Neural progenitor cell (in vitro differentiated cells): Measurements from ENCODE around the gene EZH2.

Source experiments
- EZH2 ChIP-seq: fragments of 200-600 bp; sonication (generic); IDR thresholded peaks from 2 replicates; pipeline ENCODE4 v1.6.1; 2017; ENCODE audit warnings: antibody characterized with exemption, mild to moderate bottlenecking, moderate library complexity
- EZH2phosphoT487 ChIP-seq: fragments of 200-600 bp; sonication (generic); IDR thresholded peaks from 2 replicates; pipeline ENCODE4 v1.6.1; 2017; ENCODE audit warnings: antibody characterized with exemption
- TF ChIP-seq, protein P1 (sequence below): fragments of 200-600 bp; sonication (generic); IDR thresholded peaks from 2 replicates; pipeline ENCODE4 v1.5.1; 2017; ENCODE audit warnings: antibody characterized with exemption, mild to moderate bottlenecking

DNA sequence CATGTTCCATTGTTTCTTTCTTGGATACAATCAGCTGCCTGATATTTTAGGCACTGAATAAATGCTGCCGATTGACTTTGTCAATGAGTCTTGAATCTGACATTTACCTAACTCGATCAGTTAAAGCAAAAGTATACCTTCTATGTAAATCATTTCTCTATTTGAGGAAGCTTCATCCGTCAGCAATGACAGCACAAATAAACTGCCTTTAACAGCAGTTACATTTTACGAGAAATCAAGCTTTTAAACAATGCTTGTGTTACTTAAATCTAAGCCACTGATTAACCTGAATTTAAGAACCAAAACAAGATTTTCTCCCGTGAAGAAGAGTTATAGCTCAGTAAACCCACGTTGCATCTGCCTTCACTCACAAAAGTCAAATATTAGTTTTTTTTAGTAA is 114.1 kb downstream of the EZH2 start:
- TF ChIP-seq, protein P1, sequence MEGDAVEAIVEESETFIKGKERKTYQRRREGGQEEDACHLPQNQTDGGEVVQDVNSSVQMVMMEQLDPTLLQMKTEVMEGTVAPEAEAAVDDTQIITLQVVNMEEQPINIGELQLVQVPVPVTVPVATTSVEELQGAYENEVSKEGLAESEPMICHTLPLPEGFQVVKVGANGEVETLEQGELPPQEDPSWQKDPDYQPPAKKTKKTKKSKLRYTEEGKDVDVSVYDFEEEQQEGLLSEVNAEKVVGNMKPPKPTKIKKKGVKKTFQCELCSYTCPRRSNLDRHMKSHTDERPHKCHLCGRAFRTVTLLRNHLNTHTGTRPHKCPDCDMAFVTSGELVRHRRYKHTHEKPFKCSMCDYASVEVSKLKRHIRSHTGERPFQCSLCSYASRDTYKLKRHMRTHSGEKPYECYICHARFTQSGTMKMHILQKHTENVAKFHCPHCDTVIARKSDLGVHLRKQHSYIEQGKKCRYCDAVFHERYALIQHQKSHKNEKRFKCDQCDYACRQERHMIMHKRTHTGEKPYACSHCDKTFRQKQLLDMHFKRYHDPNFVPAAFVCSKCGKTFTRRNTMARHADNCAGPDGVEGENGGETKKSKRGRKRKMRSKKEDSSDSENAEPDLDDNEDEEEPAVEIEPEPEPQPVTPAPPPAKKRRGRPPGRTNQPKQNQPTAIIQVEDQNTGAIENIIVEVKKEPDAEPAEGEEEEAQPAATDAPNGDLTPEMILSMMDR, result no peak
- no peak for TF ChIP-seq EZH2
- TF ChIP-seq EZH2phosphoT487, result no peak
